SK-N-SH (cell line): Measurements from ENCODE around the gene MRPL27. TPM values are rescaled to one million over a fixed set of nuclear protein-coding genes. Genes with fewer than 3 reads are reported as not detected.

Source experiments
- CTCF ChIA-PET: fragments of 300-600, 350-600 bp; formaldehyde crosslinking; extraction: SDS; loops from one replicate; lab custom pipeline; 2021; lab: Yijun Ruan, JAX
- POLR2A ChIA-PET: fragments of 350-600 bp; sonication (Branson Sonifier 250); formaldehyde crosslinking; extraction: SDS; loops from one replicate; lab custom pipeline; 2020; ENCODE audit warnings: antibody characterized with exemption, inconsistent platforms; lab: Yijun Ruan, JAX
- DNase-seq: peaks from one replicate; pipeline ENCODE4 v3.0.0; 2012
- H2AFZ ChIP-seq: fragments of 200-600 bp; sonication (generic); 2 replicates; pipeline ENCODE4 v1.8.1; 2016; ENCODE audit warnings: antibody characterized with exemption, mild to moderate bottlenecking, low read depth
- H3F3A ChIP-seq: fragments of 200-600 bp; sonication (generic); replicated peaks from 2 replicates; pipeline ENCODE3; 2016; ENCODE audit warnings: antibody characterized with exemption, mild to moderate bottlenecking; ENCODE audit not compliant: insufficient read depth
- H3K27ac ChIP-seq, 2 experiments: fragments of 200-500 bp in 1 of 2; fragments of 200-600 bp in 1 of 2; sonication (Bioruptor generic) in 1 of 2; sonication (generic), shearing (Covaris generic) in 1 of 2; 2 replicates each; pipeline versions ENCODE4 v1.5.1 to v1.6.1; 2014 to 2016; ENCODE audit warnings: low read depth in 2 of 2, inconsistent platforms in 1 of 2, low read length in 1 of 2, mild to moderate bottlenecking in 1 of 2, mixed read lengths in 1 of 2
- H3K27me3 ChIP-seq: fragments of 200-600 bp; sonication (generic), shearing (Covaris generic); 2 replicates; pipeline ENCODE4 v1.6.1; 2016; ENCODE audit warnings: mixed run types; ENCODE audit not compliant: insufficient read depth
- H3K36me3 ChIP-seq, 2 experiments: fragments of 200-500 bp in 1 of 2; fragments of 200-600 bp in 1 of 2; sonication (Bioruptor generic) in 1 of 2; sonication (generic) in 1 of 2; replicated peaks in 1 of 2; 2 replicates each; pipeline versions ENCODE3 to v1.5.1; 2014 to 2016; ENCODE audit warnings: low read length in 1 of 2, mild to moderate bottlenecking in 1 of 2; ENCODE audit not compliant: insufficient read depth in 2 of 2, control insufficient read depth in 1 of 2
- H3K4me1 ChIP-seq, 2 experiments: fragments of 200-500 bp in 1 of 2; fragments of 200-600 bp in 1 of 2; sonication (Bioruptor generic) in 1 of 2; sonication (generic), shearing (Covaris generic) in 1 of 2; 2 replicates each; pipeline versions ENCODE4 v1.5.1 to v1.6.1; 2014 to 2016; ENCODE audit warnings: low read depth in 1 of 2, low read length in 1 of 2, mixed run types in 1 of 2; ENCODE audit not compliant: insufficient read depth in 2 of 2, control insufficient read depth in 1 of 2
- H3K4me2 ChIP-seq: fragments of 200-600 bp; sonication (generic), shearing (Covaris generic); 2 replicates; pipeline ENCODE4 v1.6.1; 2017; ENCODE audit warnings: mixed run types
- H3K4me3 ChIP-seq, 2 experiments: fragments of 200-500 bp in 1 of 2; fragments of 200-600 bp in 1 of 2; sonication (Bioruptor generic) in 1 of 2; sonication (generic), shearing (Covaris generic) in 1 of 2; 2 replicates each; pipeline versions ENCODE4 v1.5.1 to v1.8.1; 2014 to 2016; ENCODE audit warnings: low read depth in 2 of 2, inconsistent platforms in 1 of 2, low read length in 1 of 2, mild to moderate bottlenecking in 1 of 2, mixed read lengths in 1 of 2, moderate library complexity in 1 of 2
- H3K79me2 ChIP-seq: fragments of 200-600 bp; sonication (generic); 2 replicates; pipeline ENCODE4 v1.8.1; 2017; ENCODE audit warnings: mild to moderate bottlenecking; ENCODE audit not compliant: insufficient read depth
- H3K9ac ChIP-seq: fragments of 200-600 bp; sonication (generic); 2 replicates; pipeline ENCODE4 v1.6.1; 2017; ENCODE audit warnings: mixed run types
- H3K9me2 ChIP-seq: fragments of 200-600 bp; sonication (generic); 2 replicates; pipeline ENCODE4 v1.6.1; 2017; ENCODE audit warnings: mixed run types
- H3K9me3 ChIP-seq: fragments of 200-600 bp; sonication (generic); 2 replicates; pipeline ENCODE4 v1.6.1; 2017; ENCODE audit warnings: mixed run types, mild to moderate bottlenecking, moderate library complexity
- H4K20me1 ChIP-seq: fragments of 200-600 bp; sonication (generic); 2 replicates; pipeline ENCODE4 v1.6.1; 2017; ENCODE audit warnings: mild to moderate bottlenecking, mixed run types; ENCODE audit not compliant: insufficient read depth
- EZH2phosphoT487 ChIP-seq: fragments of 200-600 bp; sonication (generic); IDR thresholded peaks from 2 replicates; pipeline ENCODE4 v1.6.1; 2017; ENCODE audit warnings: low read depth, mixed run types, mild to moderate bottlenecking, antibody characterized with exemption, moderate library complexity, borderline replicate concordance
- FOSL2 ChIP-seq: IDR thresholded peaks from 2 replicates; pipeline ENCODE4 v1.4.0; 2012; ENCODE audit warnings: low read depth, mild to moderate bottlenecking, moderate library complexity, borderline replicate concordance
- FOXJ3 ChIP-seq: sonication (generic); formaldehyde crosslinking; IDR thresholded peaks from 2 replicates; pipeline ENCODE4 v1.5.1; 2020; ENCODE audit warnings: mild to moderate bottlenecking, missing genetic modification reagents
- FOXM1 ChIP-seq: IDR thresholded peaks from 2 replicates; pipeline ENCODE4 v1.4.0; 2012; ENCODE audit warnings: low read depth, mild to moderate bottlenecking
- GABPA ChIP-seq: IDR thresholded peaks from 2 replicates; pipeline ENCODE4 v1.4.0; 2012; ENCODE audit warnings: low read depth, mild to moderate bottlenecking
- GATA2 ChIP-seq: sonication (generic); formaldehyde crosslinking; IDR thresholded peaks from 2 replicates; pipeline ENCODE4 v1.5.0; 2020; ENCODE audit warnings: mild to moderate bottlenecking, missing genetic modification reagents
- JUND ChIP-seq: IDR thresholded peaks from 2 replicates; pipeline ENCODE4 v1.4.0; 2012
- MEF2A ChIP-seq: IDR thresholded peaks from 2 replicates; pipeline ENCODE4 v1.4.0; 2012; ENCODE audit warnings: low read depth, borderline replicate concordance
- NFIC ChIP-seq: IDR thresholded peaks from 2 replicates; pipeline ENCODE4 v1.4.0; 2012; ENCODE audit warnings: borderline replicate concordance
- NRF1 ChIP-seq: IDR thresholded peaks from 2 replicates; pipeline ENCODE4 v1.6.1; 2012; ENCODE audit warnings: low read depth, mild to moderate bottlenecking, low read length
- POLR2AphosphoS5 ChIP-seq: IDR thresholded peaks from 2 replicates; pipeline ENCODE4 v1.6.1; 2012; ENCODE audit warnings: low read depth, low read length
- RCOR1 ChIP-seq: fragments of 150-350 bp; IDR thresholded peaks from 2 replicates; pipeline ENCODE4 v1.6.1; 2017; ENCODE audit warnings: antibody characterized with exemption, low read length
- RFX5 ChIP-seq: IDR thresholded peaks from 2 replicates; pipeline ENCODE4 v1.6.1; 2012; ENCODE audit warnings: mild to moderate bottlenecking, improper control_type of control experiment, low read length
- RXRA ChIP-seq: IDR thresholded peaks from 2 replicates; pipeline ENCODE4 v1.4.0; 2012; ENCODE audit warnings: low read depth, mild to moderate bottlenecking, borderline replicate concordance
- SIN3A ChIP-seq: IDR thresholded peaks from 2 replicates; pipeline ENCODE4 v1.6.1; 2012; ENCODE audit warnings: low read depth, mild to moderate bottlenecking, low read length, moderate library complexity, borderline replicate concordance
- SMC3 ChIP-seq: IDR thresholded peaks from 2 replicates; pipeline ENCODE4 v1.6.1; 2012; ENCODE audit warnings: low read depth, low read length, improper control_type of control experiment
- YY1 ChIP-seq: IDR thresholded peaks from 2 replicates; pipeline ENCODE4 v1.4.0; 2012; ENCODE audit warnings: low read depth, mild to moderate bottlenecking
- WGBS: methylation state at CpG from one replicate; pipeline ENCODE4 v1.1.6; 2017; ENCODE audit warnings: low lambda C conversion rate; 5-methylcytosine and 5-hydroxymethylcytosine counted together
- polyA plus RNA-seq, 3 experiments: library from polyadenylated mRNA; depleted of rRNA; stranded (reverse); fragments of >200 nt; gene quantifications; 2 replicates each; pipeline ENCODE4 v1.2.3, GENCODE V29; 2012
- TF ChIP-seq, protein P1 (sequence below): IDR thresholded peaks from 2 replicates; pipeline ENCODE4 v1.4.0; 2012; ENCODE audit warnings: low read depth, borderline replicate concordance
- TF ChIP-seq, protein P2 (sequence below): fragments of 200-600 bp; sonication (generic); IDR thresholded peaks from 2 replicates; pipeline ENCODE4 v1.6.1; 2017; ENCODE audit warnings: antibody characterized with exemption, mild to moderate bottlenecking, moderate library complexity
- TF ChIP-seq, protein P3 (sequence below): fragments of 150-350 bp; IDR thresholded peaks from 2 replicates; pipeline ENCODE4 v1.6.1; 2017; ENCODE audit warnings: antibody characterized with exemption, low read length, low read depth, borderline replicate concordance

The MRPL27 gene
- polyA plus RNA-seq, 1 of the 3 experiments (the other 2 are of a cell fraction), result 266 TPM

DNA sequence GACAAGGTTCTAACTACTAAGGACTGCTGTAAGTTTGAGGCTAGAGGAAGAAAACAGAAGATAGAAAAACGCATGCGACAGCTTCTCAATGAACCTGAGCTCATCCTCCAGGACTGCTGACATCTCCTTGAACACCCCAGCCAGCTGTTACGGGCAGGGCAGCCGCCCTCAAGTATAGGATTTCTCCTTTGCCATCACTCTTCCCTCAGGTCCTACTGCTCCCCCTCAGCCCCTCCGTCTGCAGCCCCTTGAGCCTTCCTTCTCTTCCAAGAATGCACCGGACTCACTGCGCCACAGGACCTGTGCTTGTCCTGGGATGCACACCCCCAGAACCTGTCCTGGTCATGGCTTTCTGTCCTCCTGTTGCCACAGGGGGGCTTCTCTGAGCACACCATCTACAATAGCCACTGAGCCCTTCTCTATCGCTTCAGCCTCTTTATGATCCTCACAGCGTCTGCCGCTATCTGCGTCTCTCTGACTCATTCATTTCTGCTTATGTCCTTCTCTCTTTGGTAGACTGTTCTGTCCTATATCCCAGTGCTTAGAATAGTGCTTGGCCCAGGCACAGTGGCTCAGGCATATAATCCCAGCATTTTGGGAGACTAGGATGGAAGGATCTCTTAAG, 42.7 kb downstream of the MRPL27 start:
- WGBS, result 96% methylated on average over 11 of the region's 11 CpGs
- POLR2A ChIA-PET, result no interaction called here

More for the DNA sequence above, 42.7 kb downstream of the MRPL27 start:
- Histone ChIP-seq H4K20me1 (no peaks in the 10 kb centered on the region), H3K4me2 (no peak overlapping the region), H2AFZ (no peak overlapping the region), H3K9me2 (no peaks in the 10 kb centered on the region), H3K9me3 (no peaks in the 10 kb centered on the region), H3K4me1 (peaks cover 0 to 14% of the 10 kb centered on the region in 2 experiments; a peak in 3 of 4 replicates), H3K79me2 (no peaks in the 10 kb centered on the region), H3F3A (peaks cover 11% of the 10 kb centered on the region), H3K36me3 (no peaks in the 10 kb centered on the region), H3K4me3 (no peak overlapping the region), H3K27ac (no peak overlapping the region), H3K27me3 (no peaks in the 10 kb centered on the region), H3K9ac (no peak overlapping the region)
- TF ChIP-seq FOXM1, result no peak
- no peak for TF ChIP-seq FOXJ3
- TF ChIP-seq RXRA, result no peak
- no peak for TF ChIP-seq JUND
- no peak for TF ChIP-seq SIN3A
- TF ChIP-seq FOSL2, result no peak
- no peak for TF ChIP-seq MEF2A
- TF ChIP-seq NRF1, result no peak
- TF ChIP-seq GABPA, result no peak
- TF ChIP-seq, protein P1, sequence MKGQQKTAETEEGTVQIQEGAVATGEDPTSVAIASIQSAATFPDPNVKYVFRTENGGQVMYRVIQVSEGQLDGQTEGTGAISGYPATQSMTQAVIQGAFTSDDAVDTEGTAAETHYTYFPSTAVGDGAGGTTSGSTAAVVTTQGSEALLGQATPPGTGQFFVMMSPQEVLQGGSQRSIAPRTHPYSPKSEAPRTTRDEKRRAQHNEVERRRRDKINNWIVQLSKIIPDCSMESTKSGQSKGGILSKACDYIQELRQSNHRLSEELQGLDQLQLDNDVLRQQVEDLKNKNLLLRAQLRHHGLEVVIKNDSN, result no peak
- no peak for TF ChIP-seq SMC3
- no peak for TF ChIP-seq RFX5
- no peak for TF ChIP-seq YY1
- no peak for TF ChIP-seq RCOR1
- TF ChIP-seq POLR2AphosphoS5, result no peak
- TF ChIP-seq NFIC, result no peak
- TF ChIP-seq EZH2phosphoT487, result no peak
- TF ChIP-seq, protein P2, sequence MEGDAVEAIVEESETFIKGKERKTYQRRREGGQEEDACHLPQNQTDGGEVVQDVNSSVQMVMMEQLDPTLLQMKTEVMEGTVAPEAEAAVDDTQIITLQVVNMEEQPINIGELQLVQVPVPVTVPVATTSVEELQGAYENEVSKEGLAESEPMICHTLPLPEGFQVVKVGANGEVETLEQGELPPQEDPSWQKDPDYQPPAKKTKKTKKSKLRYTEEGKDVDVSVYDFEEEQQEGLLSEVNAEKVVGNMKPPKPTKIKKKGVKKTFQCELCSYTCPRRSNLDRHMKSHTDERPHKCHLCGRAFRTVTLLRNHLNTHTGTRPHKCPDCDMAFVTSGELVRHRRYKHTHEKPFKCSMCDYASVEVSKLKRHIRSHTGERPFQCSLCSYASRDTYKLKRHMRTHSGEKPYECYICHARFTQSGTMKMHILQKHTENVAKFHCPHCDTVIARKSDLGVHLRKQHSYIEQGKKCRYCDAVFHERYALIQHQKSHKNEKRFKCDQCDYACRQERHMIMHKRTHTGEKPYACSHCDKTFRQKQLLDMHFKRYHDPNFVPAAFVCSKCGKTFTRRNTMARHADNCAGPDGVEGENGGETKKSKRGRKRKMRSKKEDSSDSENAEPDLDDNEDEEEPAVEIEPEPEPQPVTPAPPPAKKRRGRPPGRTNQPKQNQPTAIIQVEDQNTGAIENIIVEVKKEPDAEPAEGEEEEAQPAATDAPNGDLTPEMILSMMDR, result no peak
- TF ChIP-seq, protein P3, sequence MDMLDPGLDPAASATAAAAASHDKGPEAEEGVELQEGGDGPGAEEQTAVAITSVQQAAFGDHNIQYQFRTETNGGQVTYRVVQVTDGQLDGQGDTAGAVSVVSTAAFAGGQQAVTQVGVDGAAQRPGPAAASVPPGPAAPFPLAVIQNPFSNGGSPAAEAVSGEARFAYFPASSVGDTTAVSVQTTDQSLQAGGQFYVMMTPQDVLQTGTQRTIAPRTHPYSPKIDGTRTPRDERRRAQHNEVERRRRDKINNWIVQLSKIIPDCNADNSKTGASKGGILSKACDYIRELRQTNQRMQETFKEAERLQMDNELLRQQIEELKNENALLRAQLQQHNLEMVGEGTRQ, result no peak
- TF ChIP-seq GATA2 (CRISPR knock-in tag), result no peak
- CTCF ChIA-PET, result interaction anchor here (0.6 to 2.0 kb wide), 6 partner anchors 19 to 236 kb away, joined by 3 to 7 read pairs (median 4); no protein-coding TSS in a partner anchor
- no peak for DNase-seq
